Measurements from ENCODE around the gene CLCA1.

CLCA1 gene

DNA sequence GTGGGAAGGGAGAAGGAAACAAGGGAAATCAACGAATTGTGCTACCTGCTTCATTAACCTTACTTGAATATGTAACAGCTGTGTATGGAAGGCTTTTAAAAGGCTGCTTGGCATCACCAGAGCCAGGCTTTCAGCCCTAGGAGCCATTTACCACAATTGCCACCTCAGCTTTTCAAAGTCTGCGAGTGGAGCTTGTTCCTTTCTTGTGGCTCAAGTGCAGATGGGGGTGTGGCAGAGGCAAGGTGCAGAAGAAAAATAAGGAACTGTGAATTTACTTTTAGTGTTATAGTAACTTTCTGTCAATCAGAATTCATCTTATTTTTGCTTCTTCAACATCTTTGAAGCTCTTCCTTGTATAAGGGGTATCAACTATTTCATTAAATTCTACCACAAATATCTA, 27.1 kb upstream of the CLCA1 start:
- no peaks in the 10 kb centered on the region for H3K4me1 ChIP-seq
- H3K27me3 ChIP-seq = no peaks in the 10 kb centered on the region
- no peak for DNase-seq
- H3K4me3 ChIP-seq (ENCODE audit: low read depth, low read length) = no peak overlapping the region
- H3K9me3 ChIP-seq = no peaks in the 10 kb centered on the region
- TF ChIP-seq, protein P1, sequence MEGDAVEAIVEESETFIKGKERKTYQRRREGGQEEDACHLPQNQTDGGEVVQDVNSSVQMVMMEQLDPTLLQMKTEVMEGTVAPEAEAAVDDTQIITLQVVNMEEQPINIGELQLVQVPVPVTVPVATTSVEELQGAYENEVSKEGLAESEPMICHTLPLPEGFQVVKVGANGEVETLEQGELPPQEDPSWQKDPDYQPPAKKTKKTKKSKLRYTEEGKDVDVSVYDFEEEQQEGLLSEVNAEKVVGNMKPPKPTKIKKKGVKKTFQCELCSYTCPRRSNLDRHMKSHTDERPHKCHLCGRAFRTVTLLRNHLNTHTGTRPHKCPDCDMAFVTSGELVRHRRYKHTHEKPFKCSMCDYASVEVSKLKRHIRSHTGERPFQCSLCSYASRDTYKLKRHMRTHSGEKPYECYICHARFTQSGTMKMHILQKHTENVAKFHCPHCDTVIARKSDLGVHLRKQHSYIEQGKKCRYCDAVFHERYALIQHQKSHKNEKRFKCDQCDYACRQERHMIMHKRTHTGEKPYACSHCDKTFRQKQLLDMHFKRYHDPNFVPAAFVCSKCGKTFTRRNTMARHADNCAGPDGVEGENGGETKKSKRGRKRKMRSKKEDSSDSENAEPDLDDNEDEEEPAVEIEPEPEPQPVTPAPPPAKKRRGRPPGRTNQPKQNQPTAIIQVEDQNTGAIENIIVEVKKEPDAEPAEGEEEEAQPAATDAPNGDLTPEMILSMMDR (IDR thresholded peaks at IDR 0.05; ENCODE audit: low read depth, low read length) = no peak
- no peaks in the 10 kb centered on the region for H3K36me3 ChIP-seq

DNA sequence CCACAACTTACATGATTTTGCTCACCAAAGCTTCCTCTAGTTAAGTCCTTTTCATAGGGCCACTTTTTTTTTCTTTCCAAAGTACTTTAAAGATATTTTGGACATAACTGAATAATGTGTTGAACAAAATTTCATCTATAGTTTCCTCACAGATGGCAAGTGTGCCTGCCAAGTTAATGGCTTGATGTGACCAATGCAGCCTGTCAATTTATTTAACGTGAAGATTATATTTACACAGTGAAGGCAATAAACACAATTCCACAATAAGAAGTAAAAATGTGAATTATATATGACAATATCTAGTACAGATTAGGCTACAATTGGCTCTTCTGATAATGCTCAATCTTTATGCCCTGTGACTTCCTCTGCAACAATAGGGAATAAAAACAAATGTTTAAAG, 26.7 kb upstream of the CLCA1 start:
- no peaks in the 10 kb centered on the region for H3K4me1 ChIP-seq
- H3K36me3 ChIP-seq = no peaks in the 10 kb centered on the region
- DNase-seq = no peak
- no peaks in the 10 kb centered on the region for H3K9me3 ChIP-seq
- H3K27me3 ChIP-seq = no peaks in the 10 kb centered on the region
- TF ChIP-seq, protein P1 (IDR thresholded peaks at IDR 0.05; ENCODE audit: low read depth, low read length) = no peak
- H3K4me3 ChIP-seq (ENCODE audit: low read depth, low read length) = no peak overlapping the region

GRCh38 chr1:86445919-86446318, 22.8 kb upstream of the CLCA1 start:
- Histone ChIP-seq H3K4me3 (ENCODE audit: low read depth, low read length) (no peak overlapping the region), H3K36me3 (no peaks in the 10 kb centered on the region), H3K27me3 (no peaks in the 10 kb centered on the region), H3K9me3 (no peaks in the 10 kb centered on the region), H3K4me1 (no peaks in the 10 kb centered on the region)
- TF ChIP-seq, protein P1 (IDR thresholded peaks at IDR 0.05; ENCODE audit: low read depth, low read length) = no peak
- DNase-seq = no peak

- Histone ChIP-seq H3K4me3 (ENCODE audit: low read depth, low read length) (no peak overlapping the region), H3K27me3 (no peaks in the 10 kb centered on the region), H3K36me3 (no peaks in the 10 kb centered on the region), H3K4me1 (no peaks in the 10 kb centered on the region), H3K9me3 (no peaks in the 10 kb centered on the region)
- no peak for DNase-seq
- TF ChIP-seq, protein P1 (IDR thresholded peaks at IDR 0.05; ENCODE audit: low read depth, low read length) = no peak
Observed at GRCh38 chr1:86447198-86447790, 21.4 kb upstream of the CLCA1 start.

- H3K27me3 ChIP-seq = no peaks in the 10 kb centered on the region
- DNase-seq = no peak
- no peaks in the 10 kb centered on the region for H3K9me3 ChIP-seq
- TF ChIP-seq, protein P1 (IDR thresholded peaks at IDR 0.05; ENCODE audit: low read depth, low read length) = no peak
- H3K4me1 ChIP-seq = no peaks in the 10 kb centered on the region
- H3K36me3 ChIP-seq = no peaks in the 10 kb centered on the region
- H3K4me3 ChIP-seq (ENCODE audit: low read depth, low read length) = no peak overlapping the region
Observed at GRCh38 chr1:86448670-86449069, 20.1 kb upstream of the CLCA1 start.

DNA sequence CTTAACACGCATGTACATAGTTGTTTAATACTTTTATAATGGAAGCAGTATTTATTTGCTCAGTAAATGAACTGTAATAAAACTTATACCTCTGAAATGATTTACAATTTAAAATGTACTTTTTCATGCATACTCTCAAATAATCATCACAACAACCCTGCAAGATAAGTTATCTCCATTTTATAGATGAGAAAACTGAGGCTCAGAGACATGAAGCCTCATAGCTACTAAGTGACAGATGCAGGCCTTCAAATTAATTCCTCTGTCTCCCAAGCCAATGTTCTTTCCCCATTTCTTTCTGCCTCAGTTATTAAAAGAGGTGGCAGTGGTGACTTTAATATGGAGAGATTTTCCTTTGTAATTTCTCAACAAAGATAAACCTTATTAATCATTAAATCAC, 19.6 kb upstream of the CLCA1 start:
- Histone ChIP-seq H3K27me3 (no peaks in the 10 kb centered on the region), H3K36me3 (no peaks in the 10 kb centered on the region), H3K9me3 (no peaks in the 10 kb centered on the region), H3K4me1 (no peaks in the 10 kb centered on the region), H3K4me3 (ENCODE audit: low read depth, low read length) (no peak overlapping the region)
- TF ChIP-seq, protein P1 (IDR thresholded peaks at IDR 0.05; ENCODE audit: low read depth, low read length) = no peak
- DNase-seq = no peak

All from BE2C (cell line).